Smooth muscle cell (in vitro differentiated cells): Measurements from ENCODE around the gene ATL1. TPM values are rescaled to one million over a fixed set of nuclear protein-coding genes. Genes with fewer than 3 reads are reported as not detected.

Experiments used
- DNase-seq: peaks from one replicate; lab custom pipeline; 2025; ENCODE audit not compliant: unreplicated experiment; lab: John Stamatoyannopoulos, UW
- H2AFZ ChIP-seq: fragments of 200-600 bp; sonication (generic); 2 replicates; pipeline ENCODE4 v1.6.0; 2016; ENCODE audit warnings: antibody characterized with exemption, low read depth, mild to moderate bottlenecking
- H3F3A ChIP-seq: fragments of 200-600 bp; sonication (generic); 2 replicates; pipeline ENCODE4 v1.6.0; 2017; ENCODE audit warnings: antibody characterized with exemption, low read depth
- H3K27ac ChIP-seq: fragments of 200-600 bp; sonication (generic); 2 replicates; pipeline ENCODE4 v1.5.1; 2016; ENCODE audit warnings: low read depth, mild to moderate bottlenecking
- H3K27me3 ChIP-seq: fragments of 200-600 bp; sonication (generic); 2 replicates; pipeline ENCODE4 v1.6.1; 2016; ENCODE audit warnings: low read depth, mild to moderate bottlenecking
- H3K36me3 ChIP-seq: fragments of 200-600 bp; sonication (generic); 2 replicates; pipeline ENCODE4 v1.5.1; 2016; ENCODE audit warnings: low read depth
- H3K4me1 ChIP-seq: fragments of 200-600 bp; sonication (generic); 2 replicates; pipeline ENCODE4 v1.5.1; 2016; ENCODE audit warnings: low read depth
- H3K4me2 ChIP-seq: fragments of 200-600 bp; sonication (generic); 2 replicates; pipeline ENCODE4 v1.6.0; 2016; ENCODE audit warnings: mild to moderate bottlenecking
- H3K4me3 ChIP-seq: fragments of 200-600 bp; sonication (generic); 2 replicates; pipeline ENCODE4 v1.5.1; 2016; ENCODE audit warnings: mild to moderate bottlenecking
- H3K79me2 ChIP-seq: fragments of 200-600 bp; sonication (generic); 2 replicates; pipeline ENCODE4 v1.6.0; 2016; ENCODE audit warnings: low read depth, mild to moderate bottlenecking
- H3K9ac ChIP-seq: fragments of 200-600 bp; sonication (generic); 2 replicates; pipeline ENCODE4 v1.6.0; 2016; ENCODE audit warnings: low read depth
- H3K9me3 ChIP-seq: fragments of 200-600 bp; sonication (generic); replicated peaks from 2 replicates; pipeline ENCODE4 v1.5.1; 2016; ENCODE audit warnings: low read depth
- H4K20me1 ChIP-seq: fragments of 200-600 bp; sonication (generic); 2 replicates; pipeline ENCODE4 v1.6.0; 2016; ENCODE audit warnings: low read depth
- CTCF ChIP-seq: fragments of 200-600 bp; sonication (generic); IDR thresholded peaks from 2 replicates; pipeline ENCODE4 v1.5.1; 2017; ENCODE audit warnings: borderline replicate concordance, mild to moderate bottlenecking, antibody characterized with exemption; ENCODE audit not compliant: insufficient read depth, poor library complexity, severe bottlenecking
- WGBS: methylation state at CpG from one replicate; pipeline ENCODE4 v1.1.7; 2016; ENCODE audit warnings: low lambda C conversion rate; 5-methylcytosine and 5-hydroxymethylcytosine counted together
- polyA plus RNA-seq: library from polyadenylated mRNA; unstranded; fragments of >200 nt; fragmentation: Nextera tagmentation; extraction: Ambion mirVana; gene quantifications from 2 replicates; pipeline ENCODE4 v1.2.1, GENCODE V29; 2016
- total RNA-seq: library from RNA; depleted of rRNA; stranded (reverse); fragments of >200 nt; gene quantifications from 2 replicates; pipeline ENCODE4 v1.2.3, GENCODE V29; 2014

Gene ATL1
- total and polyA plus RNA-seq, 2 experiments from 2014 or later, result 1.5 to 2.1 TPM

- Histone ChIP-seq H3K4me2 (no peak overlapping the region), H3K9me3 (no peaks in the 10 kb centered on the region), H3K36me3 (no peaks in the 10 kb centered on the region), H3F3A (no peaks in the 10 kb centered on the region), H3K79me2 (no peaks in the 10 kb centered on the region), H3K4me3 (no peak overlapping the region), H3K27me3 (no peaks in the 10 kb centered on the region), H3K27ac (no peak overlapping the region), H3K9ac (no peak overlapping the region), H3K4me1 (no peaks in the 10 kb centered on the region), H4K20me1 (no peaks in the 10 kb centered on the region), H2AFZ (no peak overlapping the region)
- no peak for DNase-seq
- no peak for TF ChIP-seq CTCF
These were observed 20.9 kb upstream of the ATL1 start for GRCh38 chr14:50539051-50539450.

- Histone ChIP-seq H3K9me3 (no peaks in the 10 kb centered on the region), H3K27me3 (no peaks in the 10 kb centered on the region), H3K36me3 (no peaks in the 10 kb centered on the region), H3K4me1 (no peaks in the 10 kb centered on the region), H3K4me2 (no peak overlapping the region), H3K4me3 (no peak overlapping the region), H3K9ac (no peak overlapping the region), H3K27ac (no peak overlapping the region), H2AFZ (no peak overlapping the region), H3K79me2 (no peaks in the 10 kb centered on the region), H4K20me1 (no peaks in the 10 kb centered on the region), H3F3A (no peaks in the 10 kb centered on the region)
- no peak for TF ChIP-seq CTCF
- no peak for DNase-seq
- WGBS, result 41% methylated on average over 1 of the region's 1 CpG
These were observed 18.8 kb upstream of the ATL1 start for GRCh38 chr14:50541159-50541567.

DNA sequence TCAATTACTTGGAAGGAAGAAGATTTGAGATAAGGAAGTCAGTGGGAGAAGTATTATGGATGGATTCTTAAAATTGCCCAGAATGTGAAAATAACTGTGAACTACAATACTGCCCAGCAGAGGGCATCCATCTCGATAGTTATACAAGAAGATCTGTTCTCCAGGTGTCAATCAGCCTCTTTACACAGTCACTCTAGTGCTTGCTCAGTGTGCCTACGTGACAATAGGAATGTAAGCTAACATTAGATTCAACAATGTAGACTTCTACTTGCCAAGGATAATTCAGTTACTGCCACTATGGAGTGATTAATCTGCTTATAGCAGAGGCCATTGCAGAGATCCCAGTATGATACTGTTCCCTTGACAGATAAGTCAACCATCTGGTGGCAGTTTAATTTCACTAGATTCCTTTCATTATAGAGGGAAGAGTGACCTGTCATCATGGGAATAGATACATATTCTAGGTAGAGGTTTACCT lies 17.0 kb upstream of the ATL1 start:
- TF ChIP-seq CTCF, result peak; percentile 44
- Histone ChIP-seq H3K36me3 (no peaks in the 10 kb centered on the region), H3K4me1 (no peaks in the 10 kb centered on the region), H3F3A (no peaks in the 10 kb centered on the region), H3K9me3 (no peaks in the 10 kb centered on the region), H3K79me2 (no peaks in the 10 kb centered on the region), H3K27ac (no peak overlapping the region), H2AFZ (no peak overlapping the region), H3K27me3 (no peaks in the 10 kb centered on the region), H3K4me2 (no peak overlapping the region), H4K20me1 (no peaks in the 10 kb centered on the region), H3K9ac (no peak overlapping the region), H3K4me3 (no peak overlapping the region)
- DNase-seq, result no peak
- WGBS, result 18% methylated on average over 2 of the region's 2 CpGs

DNA sequence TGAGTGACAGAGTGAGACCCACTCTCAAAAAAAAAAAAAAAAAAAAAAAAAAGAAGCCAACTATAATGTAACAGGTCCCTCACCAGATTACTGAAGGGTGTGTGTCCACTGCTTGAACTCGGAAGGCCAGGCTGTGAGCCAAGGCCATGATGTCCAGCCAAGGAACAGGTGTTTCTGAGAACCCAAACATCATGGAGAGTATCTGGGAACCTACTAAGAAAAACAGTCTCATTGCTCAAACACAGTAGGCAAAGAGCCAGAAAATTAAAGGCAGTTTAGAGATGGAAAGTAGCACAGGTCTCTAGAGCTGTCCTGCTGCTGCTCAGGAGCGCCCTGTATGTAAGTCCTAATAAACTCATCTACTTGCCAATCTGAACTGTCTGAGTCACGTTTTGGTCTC lies 15.0 kb upstream of the ATL1 start:
- Histone ChIP-seq H3K79me2 (no peaks in the 10 kb centered on the region), H3K4me3 (no peak overlapping the region), H3F3A (no peaks in the 10 kb centered on the region), H2AFZ (no peak overlapping the region), H3K9me3 (no peaks in the 10 kb centered on the region), H4K20me1 (no peaks in the 10 kb centered on the region), H3K4me2 (no peak overlapping the region), H3K9ac (no peak overlapping the region), H3K27ac (no peak overlapping the region), H3K27me3 (no peaks in the 10 kb centered on the region), H3K36me3 (no peaks in the 10 kb centered on the region), H3K4me1 (no peaks in the 10 kb centered on the region)
- 83% methylated on average over 3 of the region's 3 CpGs for WGBS
- no peak for DNase-seq
- no peak for TF ChIP-seq CTCF
